Epithelial cell of esophagus (primary cell): ENCODE results near the gene CD9.

Source experiments
- DNase-seq: peaks from one replicate; pipeline ENCODE4 v3.0.0; 2010; ENCODE audit warnings: low read depth
- H3K4me3 ChIP-seq: 2 replicates; pipeline ENCODE4 v1.5.1; 2011; ENCODE audit warnings: mild to moderate bottlenecking, low read length, control low read depth
- TF ChIP-seq, protein P1 (sequence below): IDR thresholded peaks from 2 replicates; pipeline ENCODE4 v1.5.1; 2011; ENCODE audit warnings: low read depth, mild to moderate bottlenecking, low read length, control low read depth, inconsistent platforms; ENCODE audit not compliant: insufficient read depth; ENCODE audit errors: missing control alignments

CD9 gene

GRCh38 chr12:6233121-6233971 lies 33.1 kb downstream of the CD9 start:
- TF ChIP-seq, protein P1, sequence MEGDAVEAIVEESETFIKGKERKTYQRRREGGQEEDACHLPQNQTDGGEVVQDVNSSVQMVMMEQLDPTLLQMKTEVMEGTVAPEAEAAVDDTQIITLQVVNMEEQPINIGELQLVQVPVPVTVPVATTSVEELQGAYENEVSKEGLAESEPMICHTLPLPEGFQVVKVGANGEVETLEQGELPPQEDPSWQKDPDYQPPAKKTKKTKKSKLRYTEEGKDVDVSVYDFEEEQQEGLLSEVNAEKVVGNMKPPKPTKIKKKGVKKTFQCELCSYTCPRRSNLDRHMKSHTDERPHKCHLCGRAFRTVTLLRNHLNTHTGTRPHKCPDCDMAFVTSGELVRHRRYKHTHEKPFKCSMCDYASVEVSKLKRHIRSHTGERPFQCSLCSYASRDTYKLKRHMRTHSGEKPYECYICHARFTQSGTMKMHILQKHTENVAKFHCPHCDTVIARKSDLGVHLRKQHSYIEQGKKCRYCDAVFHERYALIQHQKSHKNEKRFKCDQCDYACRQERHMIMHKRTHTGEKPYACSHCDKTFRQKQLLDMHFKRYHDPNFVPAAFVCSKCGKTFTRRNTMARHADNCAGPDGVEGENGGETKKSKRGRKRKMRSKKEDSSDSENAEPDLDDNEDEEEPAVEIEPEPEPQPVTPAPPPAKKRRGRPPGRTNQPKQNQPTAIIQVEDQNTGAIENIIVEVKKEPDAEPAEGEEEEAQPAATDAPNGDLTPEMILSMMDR, result no peak
- no peak for DNase-seq
- no peak overlapping the region for H3K4me3 ChIP-seq

- TF ChIP-seq, protein P1, result no peak
Observed at GRCh38 chr12:6234214-6234613, 34.0 kb downstream of the CD9 start.

DNA sequence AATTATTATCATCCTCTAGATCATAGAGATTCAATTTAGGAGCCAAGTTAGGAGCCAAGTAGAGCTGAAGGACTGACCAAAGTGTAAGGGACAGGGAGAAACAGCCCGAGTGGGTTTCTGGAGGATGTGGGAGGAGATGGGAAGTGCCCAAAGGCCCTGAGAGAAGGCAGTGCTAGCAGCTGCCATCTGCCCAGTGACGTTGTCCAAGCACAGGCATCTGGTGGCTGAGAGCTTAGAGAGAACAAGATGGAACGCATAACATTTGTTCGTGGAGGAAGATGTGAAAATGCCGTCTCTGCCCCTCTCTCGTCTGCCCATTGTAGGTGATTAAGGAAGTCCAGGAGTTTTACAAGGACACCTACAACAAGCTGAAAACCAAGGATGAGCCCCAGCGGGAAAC lies 34.7 kb downstream of the CD9 start:
- TF ChIP-seq, protein P1, result no peak

More at GRCh38 chr12:6234214-6234613, 34.0 kb downstream of the CD9 start:
- no peak for DNase-seq
- H3K4me3 ChIP-seq, result no peak overlapping the region

DNA sequence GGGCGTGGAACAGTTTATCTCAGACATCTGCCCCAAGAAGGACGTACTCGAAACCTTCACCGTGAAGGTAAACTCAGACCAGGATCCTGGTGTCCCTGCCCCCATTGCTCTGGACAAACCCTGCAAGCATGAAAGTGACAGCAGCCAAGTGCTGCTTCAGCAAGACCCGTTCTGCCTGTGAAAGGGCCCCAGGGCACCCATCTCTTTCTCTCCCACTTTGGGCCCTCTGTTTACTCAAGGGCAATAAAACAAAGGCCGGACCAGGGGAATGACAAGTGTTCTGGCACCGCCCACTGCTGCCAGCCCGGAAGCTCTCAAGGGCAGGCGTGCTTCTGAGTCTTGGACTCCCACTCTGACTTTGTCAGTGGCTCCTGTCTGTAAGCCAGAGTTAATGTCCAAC lies 35.3 kb downstream of the CD9 start:
- H3K4me3 ChIP-seq, result no peak overlapping the region
- DNase-seq, result no peak
- TF ChIP-seq, protein P1, result no peak

More for the DNA sequence above, 34.7 kb downstream of the CD9 start:
- H3K4me3 ChIP-seq, result no peak overlapping the region
- DNase-seq, result no peak

GRCh38 chr12:6235906-6236640 lies 35.9 kb downstream of the CD9 start:
- H3K4me3 ChIP-seq, result no peak overlapping the region
- TF ChIP-seq, protein P1, result no peak
- no peak for DNase-seq

- TF ChIP-seq, protein P1, result no peak
Observed at GRCh38 chr12:6236641-6236940, 36.4 kb downstream of the CD9 start.

DNA sequence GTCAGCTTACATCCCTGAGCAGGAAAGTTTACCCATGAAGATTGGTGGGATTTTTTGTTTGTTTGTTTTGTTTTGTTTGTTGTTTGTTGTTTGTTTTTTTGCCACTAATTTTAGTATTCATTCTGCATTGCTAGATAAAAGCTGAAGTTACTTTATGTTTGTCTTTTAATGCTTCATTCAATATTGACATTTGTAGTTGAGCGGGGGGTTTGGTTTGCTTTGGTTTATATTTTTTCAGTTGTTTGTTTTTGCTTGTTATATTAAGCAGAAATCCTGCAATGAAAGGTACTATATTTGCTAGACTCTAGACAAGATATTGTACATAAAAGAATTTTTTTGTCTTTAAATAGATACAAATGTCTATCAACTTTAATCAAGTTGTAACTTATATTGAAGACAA lies 37.6 kb downstream of the CD9 start:
- TF ChIP-seq, protein P1, result no peak
- DNase-seq, result no peak
- no peak overlapping the region for H3K4me3 ChIP-seq

More at GRCh38 chr12:6236641-6236940, 36.4 kb downstream of the CD9 start:
- H3K4me3 ChIP-seq, result no peak overlapping the region
- no peak for DNase-seq
